HFF-Myc (cell line): Measurements from ENCODE around the gene DRAXIN.

Experiments
- DNase-seq: peaks from one replicate; pipeline ENCODE4 v3.0.0-alpha.2; 2011; ENCODE audit warnings: low read depth; ENCODE audit errors: extremely low read depth
- H3K4me3 ChIP-seq: replicated peaks from 2 replicates; pipeline ENCODE4 v1.5.1; 2011; ENCODE audit warnings: low read depth, mild to moderate bottlenecking, control low read depth, low read length
- CTCF ChIP-seq: IDR thresholded peaks from 2 replicates; pipeline ENCODE4 v1.5.1; 2012; ENCODE audit warnings: mild to moderate bottlenecking, low read depth, low read length, control low read depth; ENCODE audit errors: missing control alignments

The DRAXIN gene

GRCh38 chr1:11693024-11693590 lies 1.6 kb downstream of the DRAXIN start:
- no peak for TF ChIP-seq CTCF
- H3K4me3 ChIP-seq, result no peak overlapping the region
- DNase-seq, result peak; percentile 52

GRCh38 chr1:11693917-11694316 lies 2.4 kb downstream of the DRAXIN start:
- H3K4me3 ChIP-seq, result no peak overlapping the region
- no peak for TF ChIP-seq CTCF
- DNase-seq, result no peak

GRCh38 chr1:11695861-11696260 lies 4.4 kb downstream of the DRAXIN start:
- no peak for DNase-seq
- no peak overlapping the region for H3K4me3 ChIP-seq
- TF ChIP-seq CTCF, result no peak

GRCh38 chr1:11697188-11697892 lies 5.8 kb downstream of the DRAXIN start:
- no peak for TF ChIP-seq CTCF
- DNase-seq, result no peak

GRCh38 chr1:11697893-11698210 lies 6.3 kb downstream of the DRAXIN start:
- no peak overlapping the region for H3K4me3 ChIP-seq
- no peak for TF ChIP-seq CTCF
- DNase-seq, result no peak

More at GRCh38 chr1:11697188-11697892, 5.8 kb downstream of the DRAXIN start:
- H3K4me3 ChIP-seq, result no peak overlapping the region

- no peak overlapping the region for H3K4me3 ChIP-seq
- TF ChIP-seq CTCF, result no peak
- DNase-seq, result no peak
Measured at GRCh38 chr1:11700601-11701467, 9.3 kb downstream of the DRAXIN start.
